K562 (cell line): Measurements from ENCODE around the gene FIG4. TPM values are rescaled to one million over a fixed set of nuclear protein-coding genes. Genes with fewer than 3 reads are reported as not detected.

ENCODE experiments used
- ATAC-seq: fragments of 200-7000 bp; cut with Tn5 transposase; 3 replicates; pipeline ENCODE4 v1.9.1; 2020; ENCODE audit warnings: moderate library complexity
- BruUV-seq: library from RNA; stranded (reverse); fragments of 400-500 nt; replicated peaks from 2 replicates; lab custom pipeline; 2021; lab: Mats Ljungman, UMichigan
- CTCF ChIA-PET: fragments of 300-600 bp; formaldehyde crosslinking; extraction: SDS; loops from one replicate; lab custom pipeline; 2021; ENCODE audit warnings: low intra/inter-chr PET ratio; lab: Yijun Ruan, JAX
- POLR2A ChIA-PET: fragments of 300-600, 350-650 bp; sonication (Branson Sonifier 250); formaldehyde crosslinking; extraction: SDS; loops from one replicate; lab custom pipeline; 2021; ENCODE audit warnings: antibody characterized with exemption, inconsistent platforms; lab: Yijun Ruan, JAX
- DNase-seq, 4 experiments: peaks; one replicate each; pipeline versions ENCODE4 v3.0.0 to v3.0.0-alpha.2; 2011 to 2018; ENCODE audit warnings: low spot score in 3 of 4, mixed read lengths in 3 of 4; ENCODE audit errors: extremely low read depth in 1 of 4
- FAIRE-seq: peaks from 2 replicates; lab custom pipeline; 2011; peaks lifted over from hg19 to GRCh38; lab: Jason Lieb, UNC
- H2AFZ ChIP-seq: 2 replicates; pipeline ENCODE4 v1.6.0; 2011; ENCODE audit warnings: low read depth, low read length, control low read depth, inconsistent platforms
- H3K27ac ChIP-seq: fragments of 200-600 bp; 3 replicates; pipeline ENCODE4 v1.8.0; 2011; ENCODE audit warnings: low read depth, mild to moderate bottlenecking, control low read depth, inconsistent platforms, low read length, moderate library complexity, mixed read lengths; ENCODE audit errors: extremely low read depth
- H3K27me3 ChIP-seq, 2 experiments: fragments of 300-600 bp in 1 of 2; 2 replicates in 1 of 2; 3 replicates in 1 of 2; pipeline versions ENCODE4 v1.6.0 to v1.8.0; 2011; ENCODE audit warnings: inconsistent platforms in 2 of 2, low read length in 2 of 2, mild to moderate bottlenecking in 1 of 2, mixed read lengths in 1 of 2, moderate library complexity in 1 of 2; ENCODE audit not compliant: control insufficient read depth in 2 of 2, insufficient read depth in 2 of 2
- H3K36me3 ChIP-seq: fragments of 300-600 bp; 3 replicates; pipeline ENCODE4 v1.8.0; 2011; ENCODE audit warnings: mild to moderate bottlenecking, low read length, inconsistent platforms; ENCODE audit not compliant: control insufficient read depth, insufficient read depth
- H3K4me1 ChIP-seq, 2 experiments: fragments of 200-600 bp in 1 of 2; replicated peaks in 1 of 2; 2 replicates in 1 of 2; 3 replicates in 1 of 2; pipeline versions ENCODE4 v1.5.1 to v1.8.0; 2011; ENCODE audit warnings: inconsistent platforms in 2 of 2, low read length in 2 of 2, mild to moderate bottlenecking in 1 of 2, mixed read lengths in 1 of 2, moderate library complexity in 1 of 2; ENCODE audit not compliant: control insufficient read depth in 2 of 2, insufficient read depth in 2 of 2
- H3K4me2 ChIP-seq: 2 replicates; pipeline ENCODE4 v1.6.1; 2011; ENCODE audit warnings: low read length, control low read depth, inconsistent platforms, mixed read lengths; ENCODE audit not compliant: insufficient read depth
- H3K4me3 ChIP-seq: fragments of 200-600 bp; sonication (generic), shearing (Covaris generic); 2 replicates; pipeline ENCODE4 v1.5.1; 2016; ENCODE audit warnings: control low read depth, inconsistent platforms
- H3K79me2 ChIP-seq: fragments of 200-600 bp; 3 replicates; pipeline ENCODE4 v1.8.0; 2011; ENCODE audit warnings: low read length, inconsistent platforms; ENCODE audit not compliant: control insufficient read depth, insufficient read depth
- H3K9ac ChIP-seq, 2 experiments: 2 replicates each; pipeline versions ENCODE4 v1.6.0 to v1.6.1; 2011; ENCODE audit warnings: low read depth in 2 of 2, low read length in 2 of 2, control low read depth in 1 of 2, inconsistent platforms in 1 of 2, mild to moderate bottlenecking in 1 of 2, mixed read lengths in 1 of 2; ENCODE audit not compliant: insufficient read depth in 1 of 2
- H3K9me1 ChIP-seq: one replicate; pipeline ENCODE4 v1.6.0; 2011; ENCODE audit warnings: inconsistent platforms, mild to moderate bottlenecking, low read length, moderate library complexity; ENCODE audit not compliant: control insufficient read depth, insufficient read depth
- H3K9me3 ChIP-seq: replicated peaks from 2 replicates; pipeline ENCODE4 v1.5.1; 2011; ENCODE audit warnings: low read depth, low read length, inconsistent platforms; ENCODE audit not compliant: control insufficient read depth, insufficient read depth
- H4K20me1 ChIP-seq: replicated peaks from 2 replicates; pipeline ENCODE4 v1.6.1; 2011; ENCODE audit warnings: low read length, inconsistent platforms, mixed read lengths; ENCODE audit not compliant: control insufficient read depth, insufficient read depth
- ELF1 ChIP-seq: fragments of 200-800 bp; sonication (Bioruptor generic); IDR thresholded peaks from 2 replicates; pipeline ENCODE4 v1.6.1; 2016; ENCODE audit warnings: missing genetic modification characterization, missing compliant biosample characterization
- RAD51 ChIP-seq: fragments of 450-650 bp; IDR thresholded peaks from 2 replicates; pipeline ENCODE4 v1.7.1; 2016; ENCODE audit warnings: low read depth, mild to moderate bottlenecking, borderline replicate concordance
- RUNX1 ChIP-seq: sonication (generic); IDR thresholded peaks from 2 replicates; pipeline ENCODE4 v1.6.1; 2016; ENCODE audit warnings: antibody characterized with exemption, low read depth
- ZNF24 ChIP-seq: fragments of 450-650 bp; IDR thresholded peaks from 2 replicates; pipeline ENCODE4 v1.6.1; 2016
- ZNF717 ChIP-seq: fragments of 250-450 bp; sonication (Bioruptor Pico); IDR thresholded peaks from 2 replicates; pipeline ENCODE4 v1.5.0; 2021
- WGBS: fragments of 100-300 bp; shearing (Covaris generic); methylation state at CpG from one replicate; pipeline ENCODE4 v1.1.6; 2016; ENCODE audit warnings: low coverage, mixed read lengths; ENCODE audit not compliant: insufficient coverage; ENCODE audit errors: missing lambda C conversion rate; 5-methylcytosine and 5-hydroxymethylcytosine counted together
- in situ Hi-C: fragments of 300-500 bp; cut with MboI; formaldehyde crosslinking; loops from 4 replicates; pipeline ENCODE4 v1.15.0; 2018; ENCODE audit warnings: inconsistent platforms, mixed read lengths
- intact Hi-C: fragments of 100-400 bp; cut with micrococcal nuclease; formaldehyde crosslinking; loops from 2 replicates; pipeline ENCODE4 v1.14.2; 2022
- polyA plus RNA-seq, 8 experiments: library from polyadenylated mRNA; depleted of rRNA in 4 of 8; stranded (reverse) in 5 of 8; unstranded in 3 of 8; fragments of >200 nt; fragmentation: Nextera tagmentation in 2 of 8; fragmentation: Illumina TruSeq in 1 of 8; extraction: Ambion mirVana in 2 of 8; extraction: Trizol in 1 of 8; gene quantifications; 2 replicates each; pipeline versions ENCODE4 v1.2.1 to v1.2.3, GENCODE V29; 2011 to 2014; ENCODE audit warnings: inconsistent platforms in 1 of 8, missing spikeins in 1 of 8
- total RNA-seq, 7 experiments: library from RNA; depleted of rRNA in 6 of 7; stranded (reverse); fragments of >200 nt in 6 of 7; fragmentation: Illumina TruSeq in 2 of 7; extraction: Trizol in 2 of 7; gene quantifications; 2 replicates each; pipeline versions ENCODE4 v1.2.1 to v1.2.3, GENCODE V29; 2011 to 2021; ENCODE audit warnings: low replicate concordance in 1 of 7
- TF ChIP-seq, protein P1 (sequence below): fragments of 250-450 bp; sonication (Bioruptor Pico); IDR thresholded peaks from 2 replicates; pipeline ENCODE4 v1.8.0; 2022; ENCODE audit warnings: inconsistent platforms, mild to moderate bottlenecking, moderate library complexity, borderline replicate concordance
- TF ChIP-seq, protein P2 (sequence below): sonication (generic); formaldehyde crosslinking; IDR thresholded peaks from 2 replicates; pipeline ENCODE4 v1.8.0; 2023; ENCODE audit warnings: missing genetic modification reagents, mild to moderate bottlenecking, borderline replicate concordance
- TF ChIP-seq, protein P3 (sequence below): fragments of 250-450 bp; sonication (Bioruptor Pico); IDR thresholded peaks from 2 replicates; pipeline ENCODE4 v1.8.0; 2021; ENCODE audit warnings: moderate library complexity, mild to moderate bottlenecking, inconsistent platforms

Gene FIG4
- total and polyA plus RNA-seq, 9 of the 15 experiments (the other 6 are each of a cell fraction or from before 2014, with no cell fraction given), result 1.5 to 6.8 (median 4.3) TPM

GRCh38 chr6:109671733-109672132 is 19.4 kb upstream of the FIG4 start:
- no peaks in the 10 kb centered on the region for H3K27me3 ChIP-seq
- ChIA-PET CTCF (no interaction called here), POLR2A (interaction anchor here (0.7 kb wide), 1 partner anchor 34 kb away, joined by 3 read pairs; no protein-coding TSS in a partner anchor)
- WGBS, result 0% methylated on average over 2 of the region's 2 CpGs
- H3K4me1 ChIP-seq, result no peaks in the 10 kb centered on the region
- no peaks in the 10 kb centered on the region for H3K9me3 ChIP-seq
- TF ChIP-seq RAD51, result no peak
- TF ChIP-seq, protein P1, sequence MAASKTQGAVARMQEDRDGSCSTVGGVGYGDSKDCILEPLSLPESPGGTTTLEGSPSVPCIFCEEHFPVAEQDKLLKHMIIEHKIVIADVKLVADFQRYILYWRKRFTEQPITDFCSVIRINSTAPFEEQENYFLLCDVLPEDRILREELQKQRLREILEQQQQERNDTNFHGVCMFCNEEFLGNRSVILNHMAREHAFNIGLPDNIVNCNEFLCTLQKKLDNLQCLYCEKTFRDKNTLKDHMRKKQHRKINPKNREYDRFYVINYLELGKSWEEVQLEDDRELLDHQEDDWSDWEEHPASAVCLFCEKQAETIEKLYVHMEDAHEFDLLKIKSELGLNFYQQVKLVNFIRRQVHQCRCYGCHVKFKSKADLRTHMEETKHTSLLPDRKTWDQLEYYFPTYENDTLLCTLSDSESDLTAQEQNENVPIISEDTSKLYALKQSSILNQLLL (CRISPR knock-in tag), result no peak
- no peak for TF ChIP-seq RUNX1
- TF ChIP-seq ZNF717 (CRISPR knock-in tag), result no peak
- no peak for TF ChIP-seq ELF1
- TF ChIP-seq, protein P2, sequence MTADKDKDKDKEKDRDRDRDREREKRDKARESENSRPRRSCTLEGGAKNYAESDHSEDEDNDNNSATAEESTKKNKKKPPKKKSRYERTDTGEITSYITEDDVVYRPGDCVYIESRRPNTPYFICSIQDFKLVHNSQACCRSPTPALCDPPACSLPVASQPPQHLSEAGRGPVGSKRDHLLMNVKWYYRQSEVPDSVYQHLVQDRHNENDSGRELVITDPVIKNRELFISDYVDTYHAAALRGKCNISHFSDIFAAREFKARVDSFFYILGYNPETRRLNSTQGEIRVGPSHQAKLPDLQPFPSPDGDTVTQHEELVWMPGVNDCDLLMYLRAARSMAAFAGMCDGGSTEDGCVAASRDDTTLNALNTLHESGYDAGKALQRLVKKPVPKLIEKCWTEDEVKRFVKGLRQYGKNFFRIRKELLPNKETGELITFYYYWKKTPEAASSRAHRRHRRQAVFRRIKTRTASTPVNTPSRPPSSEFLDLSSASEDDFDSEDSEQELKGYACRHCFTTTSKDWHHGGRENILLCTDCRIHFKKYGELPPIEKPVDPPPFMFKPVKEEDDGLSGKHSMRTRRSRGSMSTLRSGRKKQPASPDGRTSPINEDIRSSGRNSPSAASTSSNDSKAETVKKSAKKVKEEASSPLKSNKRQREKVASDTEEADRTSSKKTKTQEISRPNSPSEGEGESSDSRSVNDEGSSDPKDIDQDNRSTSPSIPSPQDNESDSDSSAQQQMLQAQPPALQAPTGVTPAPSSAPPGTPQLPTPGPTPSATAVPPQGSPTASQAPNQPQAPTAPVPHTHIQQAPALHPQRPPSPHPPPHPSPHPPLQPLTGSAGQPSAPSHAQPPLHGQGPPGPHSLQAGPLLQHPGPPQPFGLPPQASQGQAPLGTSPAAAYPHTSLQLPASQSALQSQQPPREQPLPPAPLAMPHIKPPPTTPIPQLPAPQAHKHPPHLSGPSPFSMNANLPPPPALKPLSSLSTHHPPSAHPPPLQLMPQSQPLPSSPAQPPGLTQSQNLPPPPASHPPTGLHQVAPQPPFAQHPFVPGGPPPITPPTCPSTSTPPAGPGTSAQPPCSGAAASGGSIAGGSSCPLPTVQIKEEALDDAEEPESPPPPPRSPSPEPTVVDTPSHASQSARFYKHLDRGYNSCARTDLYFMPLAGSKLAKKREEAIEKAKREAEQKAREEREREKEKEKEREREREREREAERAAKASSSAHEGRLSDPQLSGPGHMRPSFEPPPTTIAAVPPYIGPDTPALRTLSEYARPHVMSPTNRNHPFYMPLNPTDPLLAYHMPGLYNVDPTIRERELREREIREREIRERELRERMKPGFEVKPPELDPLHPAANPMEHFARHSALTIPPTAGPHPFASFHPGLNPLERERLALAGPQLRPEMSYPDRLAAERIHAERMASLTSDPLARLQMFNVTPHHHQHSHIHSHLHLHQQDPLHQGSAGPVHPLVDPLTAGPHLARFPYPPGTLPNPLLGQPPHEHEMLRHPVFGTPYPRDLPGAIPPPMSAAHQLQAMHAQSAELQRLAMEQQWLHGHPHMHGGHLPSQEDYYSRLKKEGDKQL (CRISPR knock-in tag), result no peak
- TF ChIP-seq ZNF24, result no peak
- TF ChIP-seq, protein P3, sequence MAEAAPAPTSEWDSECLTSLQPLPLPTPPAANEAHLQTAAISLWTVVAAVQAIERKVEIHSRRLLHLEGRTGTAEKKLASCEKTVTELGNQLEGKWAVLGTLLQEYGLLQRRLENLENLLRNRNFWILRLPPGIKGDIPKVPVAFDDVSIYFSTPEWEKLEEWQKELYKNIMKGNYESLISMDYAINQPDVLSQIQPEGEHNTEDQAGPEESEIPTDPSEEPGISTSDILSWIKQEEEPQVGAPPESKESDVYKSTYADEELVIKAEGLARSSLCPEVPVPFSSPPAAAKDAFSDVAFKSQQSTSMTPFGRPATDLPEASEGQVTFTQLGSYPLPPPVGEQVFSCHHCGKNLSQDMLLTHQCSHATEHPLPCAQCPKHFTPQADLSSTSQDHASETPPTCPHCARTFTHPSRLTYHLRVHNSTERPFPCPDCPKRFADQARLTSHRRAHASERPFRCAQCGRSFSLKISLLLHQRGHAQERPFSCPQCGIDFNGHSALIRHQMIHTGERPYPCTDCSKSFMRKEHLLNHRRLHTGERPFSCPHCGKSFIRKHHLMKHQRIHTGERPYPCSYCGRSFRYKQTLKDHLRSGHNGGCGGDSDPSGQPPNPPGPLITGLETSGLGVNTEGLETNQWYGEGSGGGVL (CRISPR knock-in tag), result no peak
- DNase-seq (no peak), FAIRE-seq (no peak), ATAC-seq (no peak)
- intact Hi-C loops (no loop called here), in situ Hi-C loops (no loop called here)
- no peaks in the 10 kb centered on the region for H3K9me1 ChIP-seq
- no peaks in the 10 kb centered on the region for H4K20me1 ChIP-seq
- no TSS peak for BruUV-seq
- H3K36me3 ChIP-seq, result no peaks in the 10 kb centered on the region
- H3K9ac ChIP-seq, result no peak overlapping the region
- H3K27ac ChIP-seq, result no peak overlapping the region
- no peak overlapping the region for H2AFZ ChIP-seq
- no peak overlapping the region for H3K4me2 ChIP-seq
- H3K4me3 ChIP-seq, result no peak overlapping the region
- no peaks in the 10 kb centered on the region for H3K79me2 ChIP-seq
